Fibroblast of skin of right biceps (primary cell): ENCODE data around the gene EXOC8.
"Not testable (repeated sequence)": the region's sequence is repeated elsewhere in the genome, so short reads cannot be mapped to it uniquely, and the experiment has no call there.

Experiments used
- DNase-seq: peaks from one replicate; pipeline ENCODE4 v3.0.0-alpha.2; 2013

The EXOC8 gene

DNA sequence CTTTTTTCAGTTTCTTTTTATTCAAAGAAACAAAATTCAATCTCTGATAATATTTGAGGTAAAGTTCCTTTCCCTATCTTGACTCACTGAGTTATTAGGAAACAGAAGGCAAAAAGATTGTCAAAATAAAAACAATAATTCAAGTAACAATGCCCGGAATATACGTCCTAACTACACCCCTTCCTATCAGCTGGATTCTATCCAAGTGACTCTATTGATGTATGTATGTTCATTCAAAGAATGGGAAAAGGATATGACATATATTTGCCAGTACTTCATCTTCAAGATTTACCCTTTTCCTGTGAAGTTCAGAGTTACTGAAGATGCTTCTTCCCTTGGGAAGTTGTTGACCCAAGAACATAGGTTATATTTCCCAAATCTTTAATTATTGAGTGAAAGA lies 14.2 kb upstream of the EXOC8 start:
- no peak for DNase-seq

DNA sequence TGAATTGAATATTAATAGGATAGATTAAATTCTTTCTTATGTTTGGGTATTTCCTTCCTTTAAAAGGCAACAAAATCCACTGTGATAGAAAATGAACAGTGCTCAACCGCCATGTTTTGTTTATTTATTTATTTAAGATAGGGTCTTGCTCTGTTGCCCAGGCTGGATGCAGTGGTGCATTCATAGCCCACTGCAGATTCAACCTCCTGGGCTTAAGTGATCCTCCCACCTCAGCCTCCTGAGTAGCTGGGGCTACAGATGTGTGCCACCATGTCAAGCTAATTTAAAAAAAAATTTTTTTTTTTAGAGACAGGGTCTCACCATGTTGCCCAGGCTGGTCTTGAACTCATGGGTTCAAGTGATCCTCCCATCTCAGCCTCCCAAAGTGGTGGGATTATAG lies 11.2 kb upstream of the EXOC8 start:
- DNase-seq = not testable (repeated sequence)

DNA sequence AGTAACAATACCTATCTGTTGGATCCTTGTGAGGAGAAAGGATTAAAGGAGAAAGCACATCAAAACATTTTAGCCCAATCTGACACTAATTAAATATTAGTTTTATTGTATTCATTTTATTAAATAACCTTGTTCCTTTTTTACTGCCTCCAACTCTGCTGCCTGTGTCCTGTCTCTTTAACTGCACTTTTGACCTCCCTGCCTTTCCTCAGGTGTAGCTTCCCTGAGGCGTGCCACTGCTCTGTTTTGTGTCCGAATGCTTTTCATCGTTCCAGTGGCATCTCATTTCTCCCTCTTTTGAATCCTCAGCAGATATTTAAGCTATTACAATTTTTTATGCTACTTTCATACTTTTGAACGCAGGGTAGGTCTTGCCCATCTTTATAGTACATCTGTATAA lies 10.8 kb upstream of the EXOC8 start:
- DNase-seq = no peak

DNA sequence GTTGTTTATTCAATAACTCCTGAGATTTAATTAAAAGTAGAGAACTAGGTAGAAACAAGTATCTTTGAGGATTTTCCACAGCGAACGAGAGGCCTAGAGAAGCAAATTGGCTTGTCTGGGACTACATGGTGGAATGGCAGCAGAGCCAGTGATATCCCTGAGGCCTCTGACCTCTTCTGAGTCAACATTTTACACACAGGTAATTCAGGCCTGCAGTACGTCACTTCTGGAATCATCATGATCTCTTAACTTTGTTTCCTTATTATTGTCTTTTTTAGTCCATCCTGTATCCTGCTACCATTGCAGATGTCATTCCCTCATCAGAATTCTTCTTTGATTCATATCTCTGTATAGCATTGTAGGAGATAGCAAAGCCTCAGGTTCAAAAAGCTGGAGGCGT lies 10.3 kb upstream of the EXOC8 start:
- DNase-seq = no peak

DNA sequence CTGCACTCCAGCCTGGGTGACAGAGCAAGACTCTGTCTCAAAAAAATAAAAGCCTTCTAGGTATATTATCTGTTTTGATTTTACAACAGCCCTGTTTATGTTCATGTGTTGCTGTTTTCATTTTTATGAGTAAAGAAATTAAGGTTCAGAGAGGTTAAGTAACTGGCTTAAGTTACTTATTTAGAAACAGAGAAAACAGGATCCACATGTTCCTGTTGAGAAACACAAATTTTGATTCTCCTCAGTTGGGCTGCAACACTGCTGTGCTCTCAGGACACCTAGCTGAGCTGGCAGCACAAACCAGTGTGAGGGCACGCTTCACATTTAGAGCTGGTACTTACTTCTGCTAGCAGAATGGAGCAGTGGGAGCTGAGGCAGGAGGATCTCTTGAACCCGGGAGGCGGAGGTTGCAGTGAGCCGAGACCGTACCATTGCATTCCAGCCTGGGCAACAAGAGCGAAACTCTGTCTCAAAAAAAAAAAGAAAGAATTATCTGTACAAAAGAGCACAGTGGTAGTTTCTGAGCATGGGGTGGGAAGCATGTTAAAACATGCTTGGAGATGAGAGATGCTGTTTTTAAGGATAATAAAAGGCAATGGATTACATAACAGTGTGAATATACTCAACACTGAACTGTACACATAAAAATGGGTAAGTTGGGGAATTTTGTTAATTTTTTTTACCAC lies 2.8 kb upstream of the EXOC8 start:
- no peak for DNase-seq

DNA sequence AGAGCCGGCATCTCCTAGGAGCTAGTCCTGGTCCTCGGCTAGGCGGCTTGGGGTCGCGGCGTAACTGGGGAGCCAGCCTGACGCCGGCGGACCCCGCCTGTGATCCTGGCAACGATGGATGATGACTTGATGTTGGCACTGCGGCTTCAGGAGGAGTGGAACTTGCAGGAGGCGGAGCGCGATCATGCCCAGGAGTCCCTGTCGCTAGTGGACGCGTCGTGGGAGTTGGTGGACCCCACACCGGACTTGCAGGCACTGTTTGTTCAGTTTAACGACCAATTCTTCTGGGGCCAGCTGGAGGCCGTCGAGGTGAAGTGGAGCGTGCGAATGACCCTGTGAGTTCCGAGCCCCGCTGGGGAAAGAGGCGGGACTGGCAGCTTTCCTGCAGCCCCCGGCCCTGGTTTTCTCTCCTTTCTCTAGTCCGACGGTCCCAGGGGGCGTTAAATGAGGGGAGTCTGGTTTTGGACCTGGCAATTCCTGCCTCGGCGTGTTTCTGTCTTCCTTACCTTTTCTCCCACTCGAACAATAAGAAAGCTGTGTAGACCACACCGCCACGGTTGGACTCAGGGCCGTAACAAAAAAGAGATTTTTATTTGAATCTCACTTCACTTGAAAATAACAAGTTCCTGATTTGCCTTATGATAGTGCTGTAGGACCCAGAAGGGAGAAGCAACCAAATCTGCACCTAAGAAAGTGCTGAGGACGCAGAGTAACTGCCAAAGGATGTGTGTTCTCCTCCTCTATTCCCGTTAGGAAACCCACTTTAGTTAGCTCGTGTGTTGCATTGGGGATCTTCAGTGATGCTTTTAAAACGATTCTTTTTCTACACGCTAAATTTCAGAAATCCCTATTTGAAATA lies 847 bp upstream of the EXOC8 start, which contains the start of gene SPRTN:
Gene SPRTN (plus strand): TSS at position 24 of the 859 bp plus-strand sequence. CDS start 91 bp downstream, at position 115.
- DNase-seq = no peak

DNA sequence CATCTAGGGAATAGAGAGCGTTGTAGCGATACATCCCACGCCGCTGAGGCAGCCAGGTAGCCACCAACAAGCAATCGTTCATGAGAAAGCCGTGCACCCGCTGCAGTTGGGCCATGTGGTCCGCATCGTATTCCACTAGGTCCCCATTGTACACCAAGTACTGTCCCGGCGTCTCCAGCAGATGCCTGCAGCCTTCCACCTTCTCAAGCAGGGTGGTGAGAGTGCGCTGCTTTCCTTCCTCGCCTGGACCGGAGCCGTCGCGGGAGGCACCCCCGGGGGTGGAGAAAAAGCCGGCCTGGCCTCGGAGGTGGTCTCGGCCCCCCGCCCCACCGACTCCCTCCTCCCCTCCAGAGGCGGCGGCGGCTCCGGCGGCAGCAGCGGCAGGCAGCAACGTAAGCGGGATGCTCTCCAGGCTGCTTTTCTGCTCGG lies 595 bp downstream of the EXOC8 start:
- DNase-seq = no peak

DNA sequence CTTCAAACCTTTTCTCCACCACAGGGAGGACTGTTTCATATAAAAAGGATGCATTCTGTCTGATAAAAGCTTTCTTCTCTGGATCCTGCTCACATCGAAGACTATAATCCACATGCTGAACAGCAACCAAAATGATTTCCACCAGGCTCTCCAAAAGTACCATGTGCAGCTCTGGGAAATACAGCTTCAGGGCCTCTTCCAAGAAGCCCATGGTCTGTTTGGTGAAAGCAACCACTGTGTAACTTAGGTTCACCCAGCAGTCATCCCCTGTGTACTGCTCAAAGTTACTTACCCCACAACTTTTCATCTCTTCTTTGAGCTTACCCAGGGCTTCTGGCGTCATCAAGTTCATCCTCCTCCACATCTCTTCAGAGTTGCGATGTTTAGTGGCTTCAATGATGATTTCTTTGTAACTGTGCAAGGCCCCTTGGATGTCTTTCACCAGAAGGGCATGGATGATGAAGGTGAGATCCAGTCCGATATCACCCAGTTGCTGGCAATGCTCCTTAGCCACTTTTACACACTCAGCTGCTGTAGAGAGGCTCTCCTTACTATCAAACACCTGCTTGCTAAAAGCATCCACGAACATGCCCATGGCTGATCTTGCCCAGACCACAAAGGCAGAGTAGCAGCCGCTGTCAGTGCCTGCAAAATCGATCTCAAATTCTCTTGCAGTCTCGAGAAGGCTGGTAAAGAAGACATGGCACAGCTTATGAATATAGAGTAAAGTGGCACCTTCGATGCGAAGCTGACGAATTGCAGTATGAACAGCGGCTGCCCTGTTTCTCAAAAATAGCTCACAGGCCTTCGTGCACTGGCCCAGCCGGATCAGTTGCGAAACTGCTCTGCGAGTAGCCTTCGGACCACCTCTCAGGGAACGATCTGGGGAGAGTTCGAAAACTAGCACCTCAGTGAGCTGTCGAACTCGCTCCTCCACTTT lies 1.7 kb downstream of the EXOC8 start:
- no peak for DNase-seq

DNA sequence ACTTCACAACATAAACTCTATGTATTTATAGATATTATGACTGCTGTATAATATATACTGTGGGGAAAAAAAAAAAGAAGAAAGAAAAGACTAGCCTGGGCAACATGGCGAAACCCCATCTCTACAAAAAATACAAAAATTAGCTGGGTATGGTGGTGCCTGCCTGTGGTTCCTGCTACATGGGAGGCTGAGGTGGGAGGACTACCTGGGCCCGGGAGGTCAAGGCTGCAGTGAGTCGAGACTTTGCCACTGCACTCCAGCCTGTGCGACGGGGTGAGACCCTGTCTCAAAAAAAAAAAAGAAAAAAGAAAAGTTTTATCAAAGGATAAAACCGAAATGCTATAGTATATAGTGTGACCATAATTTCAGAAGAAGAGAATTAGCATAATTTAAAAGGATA lies 2.7 kb downstream of the EXOC8 start:
- no peak for DNase-seq

DNA sequence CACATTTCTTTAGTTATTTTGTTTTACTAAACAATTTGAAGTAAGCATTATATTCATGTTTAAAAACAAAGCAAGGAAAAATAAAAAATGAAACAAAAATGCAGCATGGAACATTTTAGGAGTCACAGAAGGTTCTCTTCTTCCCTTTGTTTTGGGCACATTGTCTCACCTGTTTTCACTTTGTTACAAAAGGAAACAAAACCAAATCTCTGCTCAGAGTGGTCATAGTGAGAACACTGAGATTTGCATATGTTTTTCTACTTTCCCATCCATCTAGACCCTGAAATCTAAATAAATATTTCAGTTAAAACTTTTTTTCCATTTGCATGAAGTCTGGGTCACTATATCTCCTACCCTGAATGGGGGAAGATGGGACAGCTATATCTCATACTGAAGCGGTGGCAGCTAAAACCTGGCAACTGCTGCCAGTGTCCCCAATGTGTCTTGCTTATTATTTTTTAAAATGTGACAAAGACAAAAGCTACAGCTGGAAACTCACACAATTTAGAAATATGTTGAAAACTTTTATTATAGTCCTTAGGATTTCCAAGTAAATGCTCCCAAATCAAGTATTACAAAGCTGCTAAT lies 3.5 kb downstream of the EXOC8 start:
- no peak for DNase-seq

DNA sequence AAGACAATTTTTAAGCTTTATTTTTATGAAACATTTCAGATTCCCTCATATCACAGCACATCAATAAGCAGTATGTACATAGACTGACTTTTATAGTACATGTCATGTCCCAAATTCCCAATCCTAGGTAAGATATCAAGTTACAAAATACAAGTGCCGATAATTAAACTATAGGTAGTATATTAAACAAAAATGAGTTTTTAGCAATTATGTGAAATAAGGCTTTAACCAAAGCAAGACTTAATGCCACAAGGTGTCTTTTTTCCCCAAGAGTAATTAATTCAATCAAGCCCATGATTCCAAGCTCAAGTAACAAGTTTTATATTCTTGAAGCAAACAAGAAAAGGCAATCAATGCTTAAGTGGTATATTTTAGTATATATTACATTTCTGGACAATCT lies 4.9 kb downstream of the EXOC8 start:
- DNase-seq = no peak

DNA sequence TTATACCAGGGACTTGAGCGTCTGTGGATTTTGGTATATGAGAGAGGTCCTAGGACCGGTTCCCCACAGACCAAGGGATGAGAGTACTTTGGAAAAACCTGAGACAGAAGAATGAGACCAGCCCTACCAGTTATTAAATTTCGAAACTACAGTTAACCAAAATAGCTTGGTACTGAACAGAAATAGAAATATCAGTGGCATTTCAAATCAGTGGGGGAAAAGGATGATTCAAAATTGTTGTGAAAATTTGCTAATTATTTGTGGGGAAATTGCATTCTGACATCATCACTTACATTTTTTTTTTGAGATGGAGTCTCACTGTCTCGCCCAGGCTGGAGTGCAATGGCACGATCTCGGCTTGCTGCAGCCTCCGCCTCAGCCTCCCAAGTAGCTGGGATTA lies 8.2 kb downstream of the EXOC8 start:
- DNase-seq = no peak

DNA sequence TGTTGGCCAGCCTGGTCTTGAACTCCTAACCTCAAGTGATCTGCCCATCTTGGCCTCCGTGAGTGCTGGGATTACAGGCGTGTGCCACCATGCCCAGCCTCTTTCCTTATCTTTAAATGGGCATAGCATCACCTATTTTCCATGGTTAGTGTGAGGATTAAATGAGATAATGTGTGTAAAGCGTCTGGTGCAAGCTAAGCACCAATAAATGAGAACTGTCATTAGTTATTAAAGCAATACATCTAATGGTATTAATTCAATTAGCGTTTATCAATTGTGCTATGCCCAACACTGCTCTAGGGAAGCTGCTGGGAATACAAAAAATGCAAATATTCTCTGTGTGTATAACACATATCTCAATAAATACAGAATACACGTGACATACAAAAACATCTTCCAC lies 10.0 kb downstream of the EXOC8 start:
- no peak for DNase-seq

DNA sequence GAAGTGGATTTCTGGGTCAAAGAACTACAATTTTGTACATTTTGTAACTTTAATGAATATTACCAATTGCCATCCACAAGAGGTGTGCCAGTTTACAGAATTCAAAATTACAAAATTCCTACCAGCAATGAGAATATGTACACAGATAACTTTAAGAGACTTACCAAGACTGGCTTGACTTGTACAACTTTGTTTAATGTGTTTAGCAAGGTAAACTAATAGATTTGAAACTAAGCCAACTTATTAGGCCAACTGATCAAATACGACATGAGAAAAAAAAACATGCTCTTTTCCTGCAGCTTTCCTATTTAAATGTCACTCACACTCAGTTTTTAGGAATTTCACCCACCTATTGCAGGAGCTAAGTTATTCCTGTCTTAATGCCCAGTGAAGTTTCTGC lies 11.4 kb downstream of the EXOC8 start:
- no peak for DNase-seq

DNA sequence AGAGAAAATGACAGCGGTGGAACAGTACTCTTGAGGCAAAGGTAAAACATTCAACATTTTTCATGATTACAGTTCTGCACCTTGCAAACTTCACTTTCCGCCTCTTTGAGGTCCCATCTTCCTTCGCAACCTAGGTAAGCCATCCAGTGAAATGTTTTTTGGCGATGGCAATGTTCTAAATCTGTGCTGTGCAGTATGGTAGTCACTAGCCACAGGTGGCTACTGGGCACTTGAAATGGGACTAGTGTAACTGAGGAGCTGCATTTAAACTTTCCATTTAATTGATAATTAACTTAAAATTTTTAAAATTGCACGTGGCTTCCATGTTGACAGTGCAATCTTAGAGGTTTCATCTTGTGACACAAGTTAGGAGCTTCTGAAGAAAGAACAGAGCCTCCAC lies 13.0 kb downstream of the EXOC8 start:
- no peak for DNase-seq

DNA sequence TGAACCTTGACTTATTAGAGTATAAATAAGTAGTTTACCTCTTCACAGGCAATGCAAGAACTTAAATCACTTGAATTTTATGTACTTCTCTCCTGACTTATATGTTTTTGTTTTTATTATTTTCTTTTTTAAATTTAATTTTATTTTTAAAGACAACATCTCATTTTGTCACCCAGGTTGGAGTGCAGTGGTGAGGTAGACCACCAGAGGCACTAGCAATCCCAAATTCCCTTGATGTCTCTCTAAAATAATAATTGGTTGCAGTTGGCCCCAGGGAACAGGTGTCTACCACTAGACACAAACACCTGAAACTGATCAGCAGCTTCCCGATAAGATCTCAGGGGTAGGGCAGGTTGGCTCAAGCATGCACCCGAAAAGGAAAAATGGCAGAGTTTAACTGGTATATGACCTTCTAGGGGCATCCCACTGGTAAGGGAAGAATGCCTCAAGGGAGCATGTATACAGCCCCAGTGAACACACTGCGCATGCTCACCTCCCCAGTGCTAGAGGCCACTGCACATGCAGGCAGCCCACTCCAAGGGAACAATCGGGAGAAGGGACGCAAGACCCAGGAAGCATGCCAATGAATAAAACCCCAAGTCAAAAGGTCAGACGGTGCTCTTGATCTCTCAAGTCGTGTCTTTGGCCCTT lies 14.6 kb downstream of the EXOC8 start:
- DNase-seq = no peak

DNA sequence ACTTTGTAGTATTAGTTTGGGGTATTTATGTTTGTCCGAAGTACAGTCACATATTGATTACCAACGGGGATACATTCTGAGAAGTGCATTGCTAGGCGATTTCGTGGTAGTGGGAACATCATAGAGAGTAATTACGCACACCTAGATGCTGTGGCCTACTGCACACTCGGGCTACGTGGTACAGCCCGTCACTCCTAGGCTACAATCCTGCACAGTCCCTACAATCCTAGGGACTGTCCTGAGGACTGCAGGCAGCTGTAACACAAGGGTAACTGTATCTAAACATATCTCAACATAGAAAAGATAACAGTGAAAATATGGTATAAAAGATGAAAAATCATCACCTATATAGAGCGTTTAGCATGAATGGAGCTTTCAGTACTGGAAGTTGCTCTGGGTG lies 18.6 kb downstream of the EXOC8 start:
- DNase-seq = no peak

DNA sequence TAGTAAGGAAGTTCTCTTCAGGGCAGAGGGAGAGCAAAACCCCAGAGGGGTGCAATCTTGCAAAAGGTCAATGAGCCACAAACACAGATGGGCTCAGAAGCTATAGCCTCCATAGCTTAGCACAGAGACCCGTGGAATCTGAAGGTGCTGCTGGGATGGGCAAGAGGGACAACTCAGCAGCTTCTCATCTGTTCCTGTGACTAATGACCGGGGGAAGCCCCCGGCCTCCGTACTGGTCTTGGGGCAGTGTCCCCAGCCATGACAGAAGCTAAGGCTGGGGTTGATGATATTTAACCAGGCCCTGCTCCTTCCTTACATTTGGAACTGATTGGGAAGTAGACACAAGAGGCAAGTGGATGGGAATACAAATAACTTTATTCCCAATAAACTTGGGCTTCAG lies 19.1 kb downstream of the EXOC8 start:
- DNase-seq = no peak

DNA sequence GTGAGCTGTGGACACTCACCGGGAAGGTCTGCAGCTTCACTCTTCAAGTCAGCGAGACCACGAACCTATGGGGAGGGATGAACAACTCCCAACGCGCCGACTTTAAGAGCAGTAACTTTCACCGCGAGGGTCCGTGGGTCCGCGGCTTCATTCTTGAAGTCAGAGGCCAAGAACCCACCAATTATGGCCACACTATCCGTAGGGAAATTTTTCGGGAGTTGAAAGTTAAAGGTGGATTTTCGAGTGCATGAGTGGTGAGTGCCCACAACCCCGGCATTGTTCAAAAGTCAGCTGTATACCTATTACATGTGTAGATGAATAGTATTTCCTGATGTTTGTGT lies 19.7 kb downstream of the EXOC8 start:
- no peak for DNase-seq

DNA sequence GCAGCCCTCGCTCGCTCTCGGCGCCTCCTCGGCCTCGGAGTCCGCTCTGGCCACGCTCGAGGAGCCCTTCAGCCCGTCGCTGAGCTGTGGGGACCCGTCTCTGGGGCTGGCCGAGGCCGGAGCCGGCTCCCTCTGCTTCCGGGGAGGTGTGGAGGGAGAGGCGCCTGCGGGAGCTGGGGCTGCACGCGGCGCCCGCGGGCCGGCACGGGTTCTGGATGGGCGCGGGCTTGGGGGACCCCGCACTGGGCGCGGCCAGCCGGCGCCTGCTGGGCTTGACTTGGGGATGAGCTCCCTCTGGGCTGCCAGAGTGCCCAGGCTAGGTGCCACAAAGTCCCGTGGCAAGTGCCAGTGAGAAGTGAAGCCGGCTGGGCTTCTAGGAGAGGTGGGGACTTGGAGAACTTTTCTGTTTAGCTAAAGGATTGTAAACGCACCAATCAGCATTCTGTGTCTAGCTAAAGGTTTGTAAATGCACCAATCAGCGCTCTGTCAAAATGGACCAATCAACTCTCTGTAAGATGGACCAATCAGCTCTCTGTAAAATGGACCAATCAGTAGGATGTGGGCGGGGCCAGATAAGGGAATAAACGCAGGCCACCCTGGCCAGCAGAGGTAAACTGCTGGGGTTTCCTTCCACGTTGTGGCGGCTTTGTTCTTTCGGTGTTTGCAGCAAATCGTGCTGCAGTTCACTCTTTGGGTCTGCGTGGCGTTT lies 20.2 kb downstream of the EXOC8 start:
- DNase-seq = no peak

DNA sequence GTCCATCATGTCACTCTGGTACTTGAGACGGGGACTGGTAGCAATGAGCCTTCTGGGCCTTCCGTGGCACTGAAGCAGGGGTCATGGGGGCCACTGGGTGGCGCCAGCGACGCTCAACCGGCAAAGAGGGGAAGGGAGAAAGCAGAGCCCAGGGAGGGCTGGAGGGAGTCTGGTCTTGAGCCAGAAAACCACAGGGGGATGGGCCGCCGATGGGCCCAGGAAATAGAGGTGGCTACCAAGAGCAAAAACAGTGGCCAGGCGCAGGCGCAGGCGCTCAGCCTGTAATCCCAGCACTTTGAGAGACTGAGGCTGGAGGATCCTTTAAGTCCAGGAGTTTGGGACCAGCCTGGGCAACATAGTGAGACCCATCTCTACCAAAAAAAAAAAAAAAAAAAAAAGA lies 21.8 kb downstream of the EXOC8 start:
- peak; percentile 41 for DNase-seq

DNA sequence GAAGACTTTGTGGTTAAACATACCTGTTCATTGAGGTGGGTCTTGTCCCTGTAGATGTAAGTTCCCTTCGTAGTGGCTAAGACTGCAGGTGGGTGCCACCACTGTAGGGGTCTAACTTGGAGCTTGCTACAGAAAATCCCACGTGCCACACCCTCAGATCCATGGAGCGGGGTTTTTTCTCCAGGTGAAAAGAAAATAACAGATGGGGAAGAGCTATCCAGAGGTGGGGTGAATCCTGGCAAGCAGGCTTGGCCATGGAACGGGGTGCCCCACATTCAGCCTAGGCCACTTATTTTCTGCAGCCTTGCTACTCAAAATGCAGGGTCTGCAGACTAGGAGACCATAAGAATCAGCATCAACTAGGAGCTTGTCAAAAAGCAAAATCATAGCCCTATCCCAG lies 24.0 kb downstream of the EXOC8 start:
- no peak for DNase-seq
